ENCODE measurements around the gene ACOX3. TPM values are rescaled to one million over a fixed set of nuclear protein-coding genes. Genes with fewer than 3 reads are reported as not detected.
"Not testable (repeated sequence)": the region's sequence is repeated elsewhere in the genome, so short reads cannot be mapped to it uniquely, and the experiment has no call there.

Gene ACOX3
- total RNA-seq, 1 experiment from 2014 or later = 21.9 TPM

- DNase-seq (ENCODE audit: low spot score) = peak; percentile 20
These were observed 52.7 kb downstream of the ACOX3 start for GRCh38 chr4:8387615-8388527.

GRCh38 chr4:8387194-8387593 lies 53.3 kb downstream of the ACOX3 start:
- DNase-seq (ENCODE audit: low spot score) = no peak

GRCh38 chr4:8386731-8387130 lies 53.8 kb downstream of the ACOX3 start:
- no peak for DNase-seq (ENCODE audit: low spot score)

- DNase-seq (ENCODE audit: low spot score) = not testable (repeated sequence)
These were observed 54.4 kb downstream of the ACOX3 start for GRCh38 chr4:8386131-8386530.

GRCh38 chr4:8385611-8386010 lies 54.9 kb downstream of the ACOX3 start:
- DNase-seq (ENCODE audit: low spot score) = no peak

GRCh38 chr4:8385106-8385505 lies 55.4 kb downstream of the ACOX3 start:
- DNase-seq (ENCODE audit: low spot score) = no peak

- no peak for DNase-seq (ENCODE audit: low spot score)
These were observed 56.0 kb downstream of the ACOX3 start for GRCh38 chr4:8384397-8385060.

GRCh38 chr4:8383451-8384160 lies 56.9 kb downstream of the ACOX3 start:
- no peak for DNase-seq (ENCODE audit: low spot score)

GRCh38 chr4:8383016-8383415 lies 57.5 kb downstream of the ACOX3 start:
- no peak for DNase-seq (ENCODE audit: low spot score)

GRCh38 chr4:8381814-8382581 lies 58.5 kb downstream of the ACOX3 start:
- DNase-seq (ENCODE audit: low spot score) = no peak

GRCh38 chr4:8380511-8381415 lies 59.8 kb downstream of the ACOX3 start:
- DNase-seq (ENCODE audit: low spot score) = no peak

GRCh38 chr4:8379771-8380170 lies 60.8 kb downstream of the ACOX3 start:
- no peak for DNase-seq (ENCODE audit: low spot score)

GRCh38 chr4:8379281-8379680 lies 61.2 kb downstream of the ACOX3 start:
- DNase-seq (ENCODE audit: low spot score) = no peak

- no peak for DNase-seq (ENCODE audit: low spot score)
These were observed 61.7 kb downstream of the ACOX3 start for GRCh38 chr4:8378776-8379175.

- DNase-seq (ENCODE audit: low spot score) = no peak
These were observed 62.3 kb downstream of the ACOX3 start for GRCh38 chr4:8378101-8378724.

- DNase-seq (ENCODE audit: low spot score) = no peak
These were observed 63.1 kb downstream of the ACOX3 start for GRCh38 chr4:8377103-8378075.

- DNase-seq (ENCODE audit: low spot score) = no peak
These were observed 64.0 kb downstream of the ACOX3 start for GRCh38 chr4:8376361-8377102.

All from A172 (cell line).